Osteocyte (in vitro differentiated cells): Measurements from ENCODE around the gene OSBPL7. TPM values are rescaled to one million over a fixed set of nuclear protein-coding genes. Genes with fewer than 3 reads are reported as not detected.

Experiments
- DNase-seq: peaks from one replicate; pipeline ENCODE4 v3.0.0; 2021; ENCODE audit warnings: mixed read lengths; ENCODE audit not compliant: unreplicated experiment; ENCODE audit errors: extremely low spot score
- H3K27ac Mint-ChIP-seq: one replicate; pipeline ENCODE4 v1.8.0; 2021; ENCODE audit warnings: mild to moderate bottlenecking, mixed read lengths; ENCODE audit not compliant: unreplicated experiment
- H3K27me3 Mint-ChIP-seq: one replicate; pipeline ENCODE4 v1.8.0; 2021; ENCODE audit warnings: mixed read lengths; ENCODE audit not compliant: unreplicated experiment
- H3K36me3 Mint-ChIP-seq: one replicate; pipeline ENCODE4 v1.8.0; 2021; ENCODE audit warnings: mixed read lengths; ENCODE audit not compliant: unreplicated experiment
- H3K4me1 Mint-ChIP-seq: one replicate; pipeline ENCODE4 v1.8.0; 2021; ENCODE audit warnings: mixed read lengths; ENCODE audit not compliant: unreplicated experiment
- H3K4me3 Mint-ChIP-seq: one replicate; pipeline ENCODE4 v1.8.0; 2021; ENCODE audit warnings: mild to moderate bottlenecking, moderate library complexity, mixed read lengths; ENCODE audit not compliant: unreplicated experiment
- H3K9me3 Mint-ChIP-seq: one replicate; pipeline ENCODE4 v1.8.0; 2021; ENCODE audit warnings: mixed read lengths; ENCODE audit not compliant: unreplicated experiment
- CTCF ChIP-seq: fragments of 200-600 bp; sonication (generic); IDR thresholded peaks from 2 replicates; pipeline ENCODE4 v1.5.0; 2021; ENCODE audit warnings: antibody characterized with exemption, mild to moderate bottlenecking, moderate library complexity
- long read RNA-seq: library from polyadenylated mRNA; unstranded; transcript quantifications from one replicate; pipeline ENCODE4 v2.0.0, GENCODE V29; 2021
- total RNA-seq: library from RNA; stranded (reverse); gene quantifications from 2 replicates; pipeline ENCODE4 v1.2.1, GENCODE V29; 2021

Gene OSBPL7, protein sequence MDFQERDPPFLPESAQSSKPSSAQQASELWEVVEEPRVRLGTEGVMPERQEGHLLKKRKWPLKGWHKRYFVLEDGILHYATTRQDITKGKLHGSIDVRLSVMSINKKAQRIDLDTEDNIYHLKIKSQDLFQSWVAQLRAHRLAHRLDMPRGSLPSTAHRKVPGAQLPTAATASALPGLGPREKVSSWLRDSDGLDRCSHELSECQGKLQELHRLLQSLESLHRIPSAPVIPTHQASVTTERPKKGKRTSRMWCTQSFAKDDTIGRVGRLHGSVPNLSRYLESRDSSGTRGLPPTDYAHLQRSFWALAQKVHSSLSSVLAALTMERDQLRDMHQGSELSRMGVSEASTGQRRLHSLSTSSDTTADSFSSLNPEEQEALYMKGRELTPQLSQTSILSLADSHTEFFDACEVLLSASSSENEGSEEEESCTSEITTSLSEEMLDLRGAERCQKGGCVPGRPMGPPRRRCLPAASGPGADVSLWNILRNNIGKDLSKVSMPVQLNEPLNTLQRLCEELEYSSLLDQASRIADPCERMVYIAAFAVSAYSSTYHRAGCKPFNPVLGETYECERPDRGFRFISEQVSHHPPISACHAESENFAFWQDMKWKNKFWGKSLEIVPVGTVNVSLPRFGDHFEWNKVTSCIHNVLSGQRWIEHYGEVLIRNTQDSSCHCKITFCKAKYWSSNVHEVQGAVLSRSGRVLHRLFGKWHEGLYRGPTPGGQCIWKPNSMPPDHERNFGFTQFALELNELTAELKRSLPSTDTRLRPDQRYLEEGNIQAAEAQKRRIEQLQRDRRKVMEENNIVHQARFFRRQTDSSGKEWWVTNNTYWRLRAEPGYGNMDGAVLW
- 16.8 and 18.0 TPM in 2 replicates for total RNA-seq
- long read RNA-seq, result 0 reads

DNA sequence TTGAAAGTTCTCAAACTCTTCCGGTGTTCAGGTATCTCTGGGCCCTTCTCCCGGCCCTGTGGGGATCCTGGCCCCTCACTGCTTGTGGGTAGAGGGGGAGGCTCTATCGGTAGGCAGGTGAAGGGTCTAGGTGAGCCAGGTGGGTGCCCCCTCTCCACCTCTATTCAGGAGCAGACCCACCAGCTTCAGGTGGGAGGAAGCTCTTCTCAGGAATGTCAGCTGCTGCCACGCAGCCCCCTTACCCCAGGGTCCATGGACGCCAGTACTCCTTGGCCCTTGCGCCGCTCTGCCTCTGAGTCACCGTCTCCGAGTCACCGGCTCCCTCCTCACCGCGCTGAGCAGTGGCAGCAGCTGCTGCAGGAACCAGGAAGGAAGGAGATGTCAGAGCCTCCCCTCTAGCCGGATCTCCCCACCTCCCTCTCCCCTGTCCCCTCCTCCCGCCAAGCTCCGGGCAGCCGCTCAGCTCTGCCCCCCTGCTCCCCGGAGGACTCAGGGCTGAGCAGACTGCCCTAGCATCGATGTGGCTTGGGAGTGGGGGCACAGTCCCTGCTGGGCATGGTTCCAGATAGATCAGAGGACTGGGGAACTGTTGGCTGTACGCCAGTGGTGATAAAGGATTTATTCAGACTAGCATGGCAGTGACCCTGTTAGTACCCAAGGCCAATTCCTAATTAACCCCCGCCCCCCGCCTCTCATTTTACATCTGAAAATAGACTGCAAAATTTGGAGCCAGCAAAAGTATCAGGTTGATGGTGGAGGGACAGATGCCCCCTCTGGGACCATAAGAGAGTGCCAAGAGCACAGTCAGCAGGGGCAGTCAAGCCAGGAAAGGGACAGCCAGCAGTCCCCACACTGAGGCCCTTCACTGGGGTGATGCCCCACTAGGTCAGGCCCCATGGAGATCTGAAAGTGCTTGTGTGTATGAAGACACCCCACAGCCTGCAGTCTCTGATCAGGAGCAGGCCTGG is at the start of gene OSBPL7:
TSS of gene OSBPL7 (minus strand) at position 371 of the 968 bp plus-strand sequence. CDS start 1,516 bp downstream, outside the sequence.
- no peaks in the 10 kb centered on the region for H3K27me3 Mint-ChIP-seq
- H3K9me3 Mint-ChIP-seq, result no peaks in the 10 kb centered on the region
- peaks cover 19% of the 10 kb centered on the region for H3K36me3 Mint-ChIP-seq
- peak within 1 kb of the TSS; percentile 84 for H3K27ac Mint-ChIP-seq
- H3K4me1 Mint-ChIP-seq, result peaks cover 23% of the 10 kb centered on the region
- TF ChIP-seq CTCF, result peak; percentile 41
- H3K4me3 Mint-ChIP-seq, result peak within 1 kb of the TSS; percentile 98
- peak; percentile 90 for DNase-seq

DNA sequence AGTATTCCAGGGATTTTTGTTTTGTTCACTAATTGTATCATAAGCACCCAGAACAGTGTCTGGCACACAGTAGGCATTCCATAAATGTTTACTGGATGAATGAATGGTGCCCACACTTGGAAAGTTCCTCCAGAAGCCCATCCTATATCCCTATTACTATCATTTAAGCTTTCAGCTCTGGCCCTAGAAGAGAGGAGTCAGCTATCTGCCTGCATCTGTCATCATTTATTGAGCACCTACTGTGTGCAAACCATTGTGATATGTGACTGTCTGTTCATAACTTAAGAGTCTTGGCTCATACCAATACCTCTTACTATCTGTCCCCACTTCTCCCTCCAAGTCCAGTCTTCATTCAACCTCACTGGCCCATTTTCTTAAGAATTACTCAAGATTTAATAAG is 49.5 kb upstream of the OSBPL7 start:
- no peaks in the 10 kb centered on the region for H3K36me3 Mint-ChIP-seq
- H3K4me1 Mint-ChIP-seq, result peaks cover 31% of the 10 kb centered on the region

DNA sequence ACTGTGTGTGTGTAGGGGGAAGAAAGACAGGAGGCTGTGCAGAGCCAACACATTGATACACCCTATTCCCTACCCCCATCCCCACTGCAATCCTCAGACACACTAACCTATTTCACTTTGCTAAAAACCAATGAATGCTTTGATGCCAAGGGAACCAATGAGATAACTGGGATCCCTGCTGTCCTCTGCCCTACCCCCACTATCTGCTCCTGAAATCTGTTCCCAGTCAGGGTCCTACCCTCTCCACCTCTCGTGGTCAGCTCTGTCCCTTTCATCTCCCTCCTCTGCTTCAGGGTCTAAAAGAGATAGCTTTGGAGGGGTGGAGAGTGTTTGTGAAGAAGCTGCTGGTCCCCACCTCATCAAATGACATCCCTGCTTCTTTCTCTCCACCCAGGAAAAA is 48.5 kb upstream of the OSBPL7 start:
- peaks cover 25% of the 10 kb centered on the region for H3K4me1 Mint-ChIP-seq
- no peaks in the 10 kb centered on the region for H3K36me3 Mint-ChIP-seq
- H3K27ac Mint-ChIP-seq, result no peak overlapping the region
- H3K4me3 Mint-ChIP-seq, result no peak overlapping the region
- TF ChIP-seq CTCF, result no peak
- no peaks in the 10 kb centered on the region for H3K9me3 Mint-ChIP-seq
- peaks cover 32% of the 10 kb centered on the region for H3K27me3 Mint-ChIP-seq
- no peak for DNase-seq

More for the DNA sequence above, 49.5 kb upstream of the OSBPL7 start:
- no peaks in the 10 kb centered on the region for H3K9me3 Mint-ChIP-seq
- H3K27ac Mint-ChIP-seq, result no peak overlapping the region
- no peak overlapping the region for H3K4me3 Mint-ChIP-seq
- no peak for TF ChIP-seq CTCF
- DNase-seq, result no peak
- H3K27me3 Mint-ChIP-seq, result peaks cover 32% of the 10 kb centered on the region

DNA sequence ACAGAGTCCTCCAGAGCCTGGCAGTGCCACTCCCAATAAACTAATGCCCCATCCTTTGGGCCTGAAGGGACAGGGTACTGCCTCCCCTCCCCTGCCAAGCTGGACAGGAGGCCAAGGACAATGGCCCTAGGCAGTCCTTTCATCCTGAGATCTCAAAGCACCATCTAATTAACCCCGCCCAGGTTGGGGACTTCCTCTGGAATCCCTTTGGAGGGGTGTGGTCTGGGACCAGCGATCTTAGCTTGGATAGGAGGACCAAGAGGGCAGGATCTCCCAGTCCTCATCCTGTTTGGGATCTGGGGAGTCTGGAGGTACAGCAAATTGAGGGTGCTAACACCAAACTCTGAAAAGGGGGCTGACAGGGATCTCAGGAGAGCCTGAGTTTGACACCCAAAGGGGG is 47.5 kb upstream of the OSBPL7 start:
- H3K27me3 Mint-ChIP-seq, result peaks cover 30% of the 10 kb centered on the region
- DNase-seq, result no peak
- peaks cover 23% of the 10 kb centered on the region for H3K4me1 Mint-ChIP-seq
- no peak overlapping the region for H3K4me3 Mint-ChIP-seq
- no peaks in the 10 kb centered on the region for H3K9me3 Mint-ChIP-seq
- no peak for TF ChIP-seq CTCF
- no peak overlapping the region for H3K27ac Mint-ChIP-seq
- no peaks in the 10 kb centered on the region for H3K36me3 Mint-ChIP-seq
